Neural crest cell (in vitro differentiated cells): ENCODE measurements around the gene CENPM. TPM values are rescaled to one million over a fixed set of nuclear protein-coding genes. Genes with fewer than 3 reads are reported as not detected.

ENCODE experiments used
- DNase-seq: peaks from one replicate; pipeline ENCODE4 v3.0.0; 2021; ENCODE audit warnings: low read depth, mixed read lengths, low spot score
- H3K27ac Mint-ChIP-seq: one replicate; pipeline ENCODE4 v1.8.0; 2021; ENCODE audit warnings: mild to moderate bottlenecking, mixed read lengths; ENCODE audit not compliant: unreplicated experiment
- H3K27me3 Mint-ChIP-seq: 2 replicates; pipeline ENCODE4 v1.8.0; 2021; ENCODE audit warnings: low read depth, mild to moderate bottlenecking, mixed read lengths
- H3K36me3 Mint-ChIP-seq: 2 replicates; pipeline ENCODE4 v1.8.0; 2021; ENCODE audit warnings: low read depth, mild to moderate bottlenecking, mixed read lengths
- H3K4me1 Mint-ChIP-seq: 2 replicates; pipeline ENCODE4 v1.8.0; 2021; ENCODE audit warnings: mixed read lengths
- H3K4me3 Mint-ChIP-seq: one replicate; pipeline ENCODE4 v1.8.0; 2021; ENCODE audit warnings: mild to moderate bottlenecking, mixed read lengths
- H3K9me3 Mint-ChIP-seq: 2 replicates; pipeline ENCODE4 v1.8.0; 2021; ENCODE audit warnings: mixed read lengths
- CTCF ChIP-seq: fragments of 200-600 bp; sonication (generic); conservative IDR thresholded peaks from 2 replicates; pipeline ENCODE4 v1.5.0; 2021; ENCODE audit warnings: antibody characterized with exemption, mild to moderate bottlenecking
- total RNA-seq: library from RNA; stranded (reverse); gene quantifications from 2 replicates; pipeline ENCODE4 v1.2.1, GENCODE V29; 2021

The CENPM gene
- total RNA-seq, 1 donor from 2014 or later: 48.9 TPM

- H3K36me3 Mint-ChIP-seq: no peaks in the 10 kb centered on the region
- no peak overlapping the region for H3K27ac Mint-ChIP-seq
- no peak for DNase-seq
- peaks cover 7% of the 10 kb centered on the region for H3K4me1 Mint-ChIP-seq
- peaks cover 77% of the 10 kb centered on the region for H3K27me3 Mint-ChIP-seq
- TF ChIP-seq CTCF: no peak
- H3K9me3 Mint-ChIP-seq: no peaks in the 10 kb centered on the region
- peak overlapping the region; percentile 34 for H3K4me3 Mint-ChIP-seq
Measured at GRCh38 chr22:41922328-41922727, 24.6 kb downstream of the CENPM start.

- Mint-ChIP-seq H3K9me3 (no peaks in the 10 kb centered on the region), H3K4me3 (peak overlapping the region; percentile 64), H3K27ac (no peak overlapping the region), H3K36me3 (no peaks in the 10 kb centered on the region), H3K4me1 (peaks cover 7% of the 10 kb centered on the region), H3K27me3 (peaks cover 84% of the 10 kb centered on the region)
- TF ChIP-seq CTCF: no peak
- DNase-seq: no peak
Measured at GRCh38 chr22:41920271-41920976, 26.5 kb downstream of the CENPM start.

GRCh38 chr22:41919357-41920224, 27.4 kb downstream of the CENPM start:
- Mint-ChIP-seq H3K4me3 (no peak overlapping the region), H3K4me1 (peaks cover 3% of the 10 kb centered on the region), H3K27me3 (peaks cover 80% of the 10 kb centered on the region), H3K36me3 (no peaks in the 10 kb centered on the region), H3K27ac (no peak overlapping the region), H3K9me3 (no peaks in the 10 kb centered on the region)
- no peak for TF ChIP-seq CTCF
- DNase-seq: peak; percentile 64

- peaks cover 3% of the 10 kb centered on the region for H3K4me1 Mint-ChIP-seq
- no peak for TF ChIP-seq CTCF
- no peaks in the 10 kb centered on the region for H3K9me3 Mint-ChIP-seq
- no peak overlapping the region for H3K27ac Mint-ChIP-seq
- no peak for DNase-seq
- H3K27me3 Mint-ChIP-seq: peaks cover 77% of the 10 kb centered on the region
- no peaks in the 10 kb centered on the region for H3K36me3 Mint-ChIP-seq
- peak overlapping the region; percentile 72 for H3K4me3 Mint-ChIP-seq
Measured at GRCh38 chr22:41917903-41918791, 28.8 kb downstream of the CENPM start.

GRCh38 chr22:41917375-41917902, 29.5 kb downstream of the CENPM start:
- no peak for DNase-seq
- Mint-ChIP-seq H3K36me3 (no peaks in the 10 kb centered on the region), H3K4me3 (peak overlapping the region; percentile 80), H3K27me3 (peaks cover 80% of the 10 kb centered on the region), H3K9me3 (no peaks in the 10 kb centered on the region), H3K27ac (no peak overlapping the region), H3K4me1 (peaks cover 3% of the 10 kb centered on the region)
- TF ChIP-seq CTCF: no peak
